ENCODE data around the gene CAMK4. TPM values are rescaled to one million over a fixed set of nuclear protein-coding genes. Genes with fewer than 3 reads are reported as not detected.

CAMK4 gene
- total and polyA plus RNA-seq, 9 donors: 0.36 to 5.0 (median 1.4) TPM

DNA sequence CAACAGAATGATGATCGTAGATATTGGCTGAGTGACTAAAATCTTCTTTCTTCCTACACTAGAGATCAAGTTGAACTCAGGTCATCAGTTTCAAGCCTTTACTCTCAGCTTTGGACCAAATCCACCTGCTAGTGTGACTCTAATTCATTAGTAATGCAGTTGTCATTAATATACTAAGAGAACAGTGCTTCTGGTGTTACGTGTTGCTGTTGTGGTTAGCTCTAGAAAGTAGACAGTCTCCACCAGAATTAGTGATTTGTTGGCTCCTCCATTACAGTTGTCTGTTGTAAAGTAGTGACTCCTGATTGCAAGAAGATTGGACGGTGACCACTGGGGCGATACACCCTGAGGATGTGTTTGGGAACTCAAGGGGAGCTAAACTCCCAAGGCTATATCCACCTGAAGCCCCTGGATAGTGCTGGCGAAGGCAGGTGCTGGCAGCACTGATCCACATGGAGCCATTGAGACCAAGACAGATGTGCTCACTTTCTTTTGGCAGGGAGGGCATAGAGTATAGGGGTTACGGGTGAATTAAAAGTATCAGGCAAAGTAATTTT, 3.1 kb downstream of the CAMK4 start:
- TF ChIP-seq POLR2A (IDR thresholded peaks at IDR 0.05) (no peak), EP300 (IDR thresholded peaks at IDR 0.05) (no peak)
- TF ChIP-seq, protein P1, sequence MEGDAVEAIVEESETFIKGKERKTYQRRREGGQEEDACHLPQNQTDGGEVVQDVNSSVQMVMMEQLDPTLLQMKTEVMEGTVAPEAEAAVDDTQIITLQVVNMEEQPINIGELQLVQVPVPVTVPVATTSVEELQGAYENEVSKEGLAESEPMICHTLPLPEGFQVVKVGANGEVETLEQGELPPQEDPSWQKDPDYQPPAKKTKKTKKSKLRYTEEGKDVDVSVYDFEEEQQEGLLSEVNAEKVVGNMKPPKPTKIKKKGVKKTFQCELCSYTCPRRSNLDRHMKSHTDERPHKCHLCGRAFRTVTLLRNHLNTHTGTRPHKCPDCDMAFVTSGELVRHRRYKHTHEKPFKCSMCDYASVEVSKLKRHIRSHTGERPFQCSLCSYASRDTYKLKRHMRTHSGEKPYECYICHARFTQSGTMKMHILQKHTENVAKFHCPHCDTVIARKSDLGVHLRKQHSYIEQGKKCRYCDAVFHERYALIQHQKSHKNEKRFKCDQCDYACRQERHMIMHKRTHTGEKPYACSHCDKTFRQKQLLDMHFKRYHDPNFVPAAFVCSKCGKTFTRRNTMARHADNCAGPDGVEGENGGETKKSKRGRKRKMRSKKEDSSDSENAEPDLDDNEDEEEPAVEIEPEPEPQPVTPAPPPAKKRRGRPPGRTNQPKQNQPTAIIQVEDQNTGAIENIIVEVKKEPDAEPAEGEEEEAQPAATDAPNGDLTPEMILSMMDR (IDR thresholded peaks at IDR 0.05): no peak
- no peak for DNase-seq
- Histone ChIP-seq H3K4me3 (no peak overlapping the region), H3K36me3 (no peaks in the 10 kb centered on the region), H3K4me1 (ENCODE audit: insufficient read depth) (peaks cover 2% of the 10 kb centered on the region), H3K27me3 (no peaks in the 10 kb centered on the region), H3K27ac (no peak overlapping the region), H3K9me3 (no peaks in the 10 kb centered on the region)
- intact Hi-C loops (cut with DNase I): no loop called here
- 93 to 95% (median 94%) methylated on average over 6 of the region's 6 CpGs for WGBS, 3 donors

DNA sequence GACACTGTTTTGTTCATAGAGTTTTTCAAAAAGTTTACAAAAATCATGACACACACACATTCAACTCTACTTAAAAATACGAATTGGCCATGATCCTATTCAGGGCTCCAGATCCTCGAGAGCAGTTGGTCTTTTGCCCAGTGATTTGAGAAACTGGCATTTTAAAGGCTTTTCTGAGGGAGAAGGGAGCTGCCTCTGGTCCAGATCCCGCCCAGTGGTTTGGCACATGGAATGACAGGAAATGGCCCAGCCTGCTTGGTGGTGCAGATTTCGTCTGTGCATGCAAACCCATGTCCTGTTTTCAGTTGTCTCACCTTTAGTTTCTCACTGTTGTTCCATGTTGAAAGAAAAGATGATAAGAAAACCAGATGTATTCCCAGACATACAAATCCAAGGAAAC, 3.6 kb downstream of the CAMK4 start:
- WGBS, 3 donors: 45 to 55% (median 51%) methylated on average over 4 of the region's 4 CpGs
- DNase-seq: no peak

DNA sequence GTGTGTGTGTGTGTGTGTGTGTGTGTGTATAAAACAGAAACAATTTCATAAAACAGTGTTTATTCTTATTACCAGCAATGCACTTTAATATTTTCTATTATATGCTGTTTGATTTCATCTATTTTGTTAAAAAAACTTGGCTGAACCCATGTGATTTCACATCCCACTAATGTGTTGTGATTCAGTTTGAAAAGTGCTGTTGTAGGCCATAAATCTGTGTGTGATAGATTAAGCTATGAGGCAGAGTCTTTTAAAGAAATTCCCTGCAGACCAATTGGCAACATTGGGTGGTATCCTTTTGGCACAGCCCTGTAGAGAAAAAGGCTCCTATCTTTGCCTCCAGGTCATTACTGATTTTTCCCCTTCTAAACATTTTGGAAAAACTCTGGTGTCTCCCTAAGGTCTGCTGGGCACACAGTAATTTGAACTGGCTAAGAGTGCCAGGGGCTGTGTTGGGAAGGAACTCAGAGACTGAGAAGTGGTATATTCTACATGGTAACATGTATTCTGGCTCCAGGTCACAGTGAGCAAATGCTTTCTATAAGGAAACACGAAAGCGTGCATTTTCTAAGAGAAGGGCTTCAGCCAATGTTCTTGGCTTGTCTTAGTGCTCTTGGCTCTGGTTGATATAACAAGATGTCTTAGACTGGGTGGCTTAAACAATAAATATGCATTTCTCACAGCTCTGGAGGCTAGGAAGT, 4.5 kb downstream of the CAMK4 start:
- WGBS, 3 donors: 78 to 94% (median 92%) methylated on average over 2 of the region's 2 CpGs
- no peak for DNase-seq

More for the DNA sequence above, 3.6 kb downstream of the CAMK4 start:
- Histone ChIP-seq H3K4me3 (no peak overlapping the region), H3K27me3 (no peaks in the 10 kb centered on the region), H3K4me1 (ENCODE audit: insufficient read depth) (peaks cover 2% of the 10 kb centered on the region), H3K9me3 (no peaks in the 10 kb centered on the region), H3K36me3 (no peaks in the 10 kb centered on the region), H3K27ac (no peak overlapping the region)
- intact Hi-C loops (cut with DNase I): no loop called here
- TF ChIP-seq POLR2A (IDR thresholded peaks at IDR 0.05) (no peak), EP300 (IDR thresholded peaks at IDR 0.05) (no peak)
- TF ChIP-seq, protein P1 (IDR thresholded peaks at IDR 0.05): no peak

DNA sequence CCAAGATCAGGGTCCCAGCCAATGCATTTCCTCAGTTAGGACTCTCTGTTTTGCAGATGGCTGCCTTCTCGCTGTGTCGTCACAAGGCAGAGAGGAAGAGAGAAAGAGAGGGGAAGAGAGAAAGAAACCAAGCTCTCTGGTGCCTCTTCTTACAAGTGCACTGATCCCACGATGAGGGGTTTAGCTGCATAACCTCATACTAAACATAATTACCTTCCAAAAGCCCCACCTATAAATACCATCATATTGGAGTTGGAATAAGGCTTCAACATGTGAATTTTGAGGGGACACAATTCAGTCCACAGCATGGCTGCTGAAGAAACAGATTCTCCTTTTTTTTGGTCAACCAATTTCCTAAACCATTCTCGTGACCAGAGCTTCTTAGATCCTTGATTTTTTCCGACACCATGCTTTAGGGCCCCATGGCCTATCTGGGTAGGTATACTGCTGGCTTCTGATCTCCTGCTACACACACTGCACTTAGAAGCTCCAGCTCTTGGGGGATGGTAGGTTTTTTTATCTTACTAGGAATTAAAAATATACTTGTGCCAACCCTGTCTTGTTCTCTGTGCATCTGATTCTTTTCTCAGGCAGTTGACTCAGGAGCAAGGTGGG, 5.1 kb downstream of the CAMK4 start:
- TF ChIP-seq POLR2A (IDR thresholded peaks at IDR 0.05) (no peak), EP300 (IDR thresholded peaks at IDR 0.05) (no peak)
- TF ChIP-seq, protein P1 (IDR thresholded peaks at IDR 0.05): no peak
- H3K27ac ChIP-seq: no peak overlapping the region
- intact Hi-C loops (cut with DNase I): no loop called here
- no peaks in the 10 kb centered on the region for H3K9me3 ChIP-seq
- no peaks in the 10 kb centered on the region for H3K27me3 ChIP-seq
- no peak for DNase-seq
- no peaks in the 10 kb centered on the region for H3K4me1 ChIP-seq (ENCODE audit: insufficient read depth)
- no peak overlapping the region for H3K4me3 ChIP-seq
- H3K36me3 ChIP-seq: no peaks in the 10 kb centered on the region
- WGBS, 3 donors: 91 to 95% (median 92%) methylated on average over 5 of the region's 5 CpGs

More for the DNA sequence above, 4.5 kb downstream of the CAMK4 start:
- Histone ChIP-seq H3K9me3 (no peaks in the 10 kb centered on the region), H3K27me3 (no peaks in the 10 kb centered on the region), H3K4me1 (ENCODE audit: insufficient read depth) (peaks cover under 1% of the 10 kb centered on the region), H3K36me3 (no peaks in the 10 kb centered on the region), H3K4me3 (no peak overlapping the region), H3K27ac (no peak overlapping the region)
- TF ChIP-seq, protein P1 (IDR thresholded peaks at IDR 0.05): no peak
- TF ChIP-seq EP300 (IDR thresholded peaks at IDR 0.05) (no peak), POLR2A (IDR thresholded peaks at IDR 0.05) (no peak)
- intact Hi-C loops (cut with DNase I): no loop called here
